ENCODE data around the gene G6PC2. TPM values are rescaled to one million over a fixed set of nuclear protein-coding genes. Genes with fewer than 3 reads are reported as not detected.

G6PC2 gene
- total RNA-seq, 1 donor from 2014 or later = not detected

DNA sequence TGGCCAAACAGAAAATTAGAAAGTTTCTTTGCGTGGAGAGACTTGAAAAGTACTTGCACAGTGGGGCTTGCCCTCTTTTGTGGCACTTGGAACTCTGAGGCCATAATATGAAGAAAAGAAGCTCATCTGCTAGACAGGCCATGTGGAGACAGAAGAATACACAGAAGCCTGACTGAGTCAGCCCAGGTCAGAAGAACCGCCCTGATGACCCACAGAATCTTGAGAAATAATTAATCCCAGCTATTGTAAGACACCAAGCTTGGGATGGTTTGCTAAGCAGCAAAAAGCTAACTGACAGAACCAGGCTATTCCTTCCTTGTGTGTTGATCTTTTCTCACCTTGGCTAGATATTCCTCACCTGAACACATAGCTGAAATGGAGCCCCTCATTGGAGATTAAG, 33.7 kb downstream of the G6PC2 start:
- Mint-ChIP-seq H3K36me3 (ENCODE audit: low read depth) (no peaks in the 10 kb centered on the region), H3K27ac (no peak overlapping the region), H3K9me3 (no peaks in the 10 kb centered on the region)

DNA sequence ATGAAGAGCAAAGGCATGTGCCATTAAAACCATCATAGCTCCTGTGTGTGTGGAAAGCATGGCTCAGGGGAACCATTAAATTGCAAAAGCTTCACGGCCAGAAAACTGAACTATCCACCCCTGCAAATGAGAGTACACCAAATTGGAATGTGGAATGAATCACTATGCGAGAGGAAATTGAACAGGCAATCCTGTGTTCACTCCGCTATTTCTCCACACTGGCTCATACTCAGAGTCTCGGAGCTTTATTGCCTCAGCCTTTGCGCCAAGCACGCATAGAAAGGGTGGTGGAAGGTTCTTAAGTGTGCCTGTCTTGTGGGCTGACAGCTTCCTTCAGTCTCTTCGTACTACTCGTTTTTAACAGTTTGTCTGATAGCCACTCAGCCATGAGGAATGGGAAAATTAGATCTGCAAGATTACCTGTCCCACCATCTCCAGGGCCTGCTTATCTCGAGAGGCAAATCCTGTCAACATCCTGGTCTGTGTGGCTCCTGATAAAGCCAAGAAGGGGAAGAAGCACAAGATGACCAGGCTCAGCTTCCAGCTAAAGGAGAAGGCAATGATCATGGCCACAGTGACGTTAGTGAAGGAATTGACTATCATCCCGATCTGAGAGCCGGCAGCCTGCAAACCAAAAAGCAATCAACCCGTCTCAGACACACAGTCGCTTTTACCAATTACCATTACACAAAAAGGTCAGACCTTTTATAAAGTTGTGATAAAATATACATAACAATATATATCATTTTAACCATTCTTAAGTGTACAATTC, 34.9 kb downstream of the G6PC2 start:
- H3K4me3 Mint-ChIP-seq = no peak overlapping the region
- H3K27ac Mint-ChIP-seq = no peak overlapping the region
- DNase-seq (no peak), ATAC-seq (ENCODE audit: low read depth) (no peak)
- H3K9me3 Mint-ChIP-seq = no peaks in the 10 kb centered on the region
- H3K36me3 Mint-ChIP-seq (ENCODE audit: low read depth) = no peaks in the 10 kb centered on the region
- POLR2A ChIA-PET = no interaction called here
- TF ChIP-seq, protein P1, sequence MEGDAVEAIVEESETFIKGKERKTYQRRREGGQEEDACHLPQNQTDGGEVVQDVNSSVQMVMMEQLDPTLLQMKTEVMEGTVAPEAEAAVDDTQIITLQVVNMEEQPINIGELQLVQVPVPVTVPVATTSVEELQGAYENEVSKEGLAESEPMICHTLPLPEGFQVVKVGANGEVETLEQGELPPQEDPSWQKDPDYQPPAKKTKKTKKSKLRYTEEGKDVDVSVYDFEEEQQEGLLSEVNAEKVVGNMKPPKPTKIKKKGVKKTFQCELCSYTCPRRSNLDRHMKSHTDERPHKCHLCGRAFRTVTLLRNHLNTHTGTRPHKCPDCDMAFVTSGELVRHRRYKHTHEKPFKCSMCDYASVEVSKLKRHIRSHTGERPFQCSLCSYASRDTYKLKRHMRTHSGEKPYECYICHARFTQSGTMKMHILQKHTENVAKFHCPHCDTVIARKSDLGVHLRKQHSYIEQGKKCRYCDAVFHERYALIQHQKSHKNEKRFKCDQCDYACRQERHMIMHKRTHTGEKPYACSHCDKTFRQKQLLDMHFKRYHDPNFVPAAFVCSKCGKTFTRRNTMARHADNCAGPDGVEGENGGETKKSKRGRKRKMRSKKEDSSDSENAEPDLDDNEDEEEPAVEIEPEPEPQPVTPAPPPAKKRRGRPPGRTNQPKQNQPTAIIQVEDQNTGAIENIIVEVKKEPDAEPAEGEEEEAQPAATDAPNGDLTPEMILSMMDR (IDR thresholded peaks at IDR 0.05) = no peak
- no peaks in the 10 kb centered on the region for H3K27me3 Mint-ChIP-seq
- no peaks in the 10 kb centered on the region for H3K4me1 Mint-ChIP-seq
- intact Hi-C loops (cut with micrococcal nuclease) = no loop called here
- CTCF ChIA-PET = no interaction called here

More for the DNA sequence above, 33.7 kb downstream of the G6PC2 start:
- TF ChIP-seq, protein P1 (IDR thresholded peaks at IDR 0.05) = no peak
- intact Hi-C loops (cut with micrococcal nuclease) = no loop called here
- ATAC-seq (ENCODE audit: low read depth) (no peak), DNase-seq (no peak)
- H3K4me3 Mint-ChIP-seq = no peak overlapping the region
- ChIA-PET CTCF (no interaction called here), POLR2A (no interaction called here)
- peaks cover 6% of the 10 kb centered on the region for H3K4me1 Mint-ChIP-seq
- no peaks in the 10 kb centered on the region for H3K27me3 Mint-ChIP-seq

GRCh38 chr2:168939061-168939460, 38.0 kb downstream of the G6PC2 start:
- ATAC-seq (ENCODE audit: low read depth) (no peak), DNase-seq (no peak)
- Mint-ChIP-seq H3K27ac (no peak overlapping the region), H3K4me1 (no peaks in the 10 kb centered on the region), H3K36me3 (ENCODE audit: low read depth) (no peaks in the 10 kb centered on the region), H3K9me3 (no peaks in the 10 kb centered on the region), H3K27me3 (no peaks in the 10 kb centered on the region), H3K4me3 (no peak overlapping the region)
- TF ChIP-seq, protein P1 (IDR thresholded peaks at IDR 0.05) = no peak
- intact Hi-C loops (cut with micrococcal nuclease) = no loop called here
- POLR2A ChIA-PET = no interaction called here
- CTCF ChIA-PET = interaction anchor here (0.7 to 3.6 kb wide), 2 partner anchors 10 to 24 kb away, joined by 3 to 12 read pairs; no protein-coding TSS in a partner anchor

DNA sequence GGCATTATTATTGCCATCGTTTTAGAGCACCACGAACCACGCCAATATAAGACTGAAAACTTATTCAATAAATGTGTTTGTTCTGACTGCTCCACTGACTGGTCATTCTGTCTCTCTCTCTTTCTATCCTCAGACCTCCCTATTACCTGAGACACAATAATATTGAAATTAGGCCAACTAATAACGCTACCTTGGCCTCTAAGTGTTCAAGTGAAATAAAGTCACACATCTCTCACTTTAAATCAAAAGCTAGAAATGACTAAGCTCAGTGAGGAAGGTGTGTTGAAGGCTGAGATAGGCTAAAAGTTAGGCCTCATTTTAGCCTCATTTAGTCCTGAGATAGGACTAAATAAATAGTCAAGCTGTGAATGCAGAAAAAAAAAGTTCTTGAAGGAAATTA, 38.8 kb downstream of the G6PC2 start:
- intact Hi-C loops (cut with micrococcal nuclease) = no loop called here
- TF ChIP-seq, protein P1 (IDR thresholded peaks at IDR 0.05) = no peak
- ChIA-PET CTCF (interaction anchor here (0.8 to 3.6 kb wide), 2 partner anchors 9 to 21 kb away, joined by 3 to 12 read pairs; no protein-coding TSS in a partner anchor), POLR2A (no interaction called here)
- no peak overlapping the region for H3K4me3 Mint-ChIP-seq
- no peaks in the 10 kb centered on the region for H3K36me3 Mint-ChIP-seq (ENCODE audit: low read depth)
- no peaks in the 10 kb centered on the region for H3K4me1 Mint-ChIP-seq
- no peak overlapping the region for H3K27ac Mint-ChIP-seq
- ATAC-seq (ENCODE audit: low read depth) (no peak), DNase-seq (no peak)
- H3K9me3 Mint-ChIP-seq = no peaks in the 10 kb centered on the region
- no peaks in the 10 kb centered on the region for H3K27me3 Mint-ChIP-seq

DNA sequence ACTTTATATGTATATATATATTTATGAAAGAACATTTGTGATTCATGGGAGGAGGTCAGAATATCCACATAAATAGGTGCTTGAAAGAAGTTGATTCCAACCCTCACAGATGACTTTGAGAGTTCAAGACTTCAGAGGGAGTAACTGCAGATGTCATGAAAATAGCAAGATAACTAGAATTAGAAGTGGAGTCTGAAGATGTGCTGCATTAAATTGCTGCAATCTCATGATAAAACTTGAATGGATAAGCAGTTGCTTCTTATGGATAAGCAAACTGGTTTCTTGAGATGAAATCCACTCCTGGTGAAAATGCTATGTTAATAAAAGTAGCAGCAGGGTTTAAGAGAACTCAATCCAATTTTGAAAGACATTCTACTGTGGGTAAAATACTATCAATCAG, 40.2 kb downstream of the G6PC2 start:
- Mint-ChIP-seq H3K27me3 (no peaks in the 10 kb centered on the region), H3K27ac (no peak overlapping the region), H3K9me3 (no peaks in the 10 kb centered on the region), H3K4me3 (no peak overlapping the region), H3K36me3 (ENCODE audit: low read depth) (no peaks in the 10 kb centered on the region), H3K4me1 (no peaks in the 10 kb centered on the region)
- POLR2A ChIA-PET = no interaction called here
- intact Hi-C loops (cut with micrococcal nuclease) = no loop called here
- DNase-seq = no peak
- TF ChIP-seq, protein P1 (IDR thresholded peaks at IDR 0.05) = no peak
- CTCF ChIA-PET = interaction anchor here (3.6 kb wide), 1 partner anchor 8 kb away, joined by 12 read pairs; no protein-coding TSS in a partner anchor
- ATAC-seq (ENCODE audit: low read depth) = no peak
